ENCODE measurements around the gene TEN1. TPM values are rescaled to one million over a fixed set of nuclear protein-coding genes. Genes with fewer than 3 reads are reported as not detected.

TEN1 gene
- total and polyA plus RNA-seq, 8 donors: 14.2 to 121 (median 37.1) TPM; not detected in 1

GRCh38 chr17:75983501-75984181 is 4.6 kb downstream of the TEN1 start:
- peak; percentile 56 to 85 for DNase-seq
- no peaks in the 10 kb centered on the region for H3K9me3 ChIP-seq
- H3K4me3 ChIP-seq: no peak overlapping the region
- peaks cover 14 to 51% (median 29%) of the 10 kb centered on the region in 4 donors for H3K4me1 ChIP-seq
- peaks cover 0 to 11% (median 5%) of the 10 kb centered on the region in 4 donors for H3K36me3 ChIP-seq
- peak overlapping the region; percentile 29 to 71 (median 49) for H3K27ac ChIP-seq
- H3K27me3 ChIP-seq: no peaks in the 10 kb centered on the region
- TF ChIP-seq POLR2AphosphoS5 (IDR thresholded peaks at IDR 0.05): peak in 2 of 3 donors; percentile 21 to 64
- no peak for TF ChIP-seq EP300 (IDR thresholded peaks at IDR 0.05)
- WGBS, 5 donors: 30 to 46% (median 38%) methylated on average over 6 of the region's 6 CpGs
- intact Hi-C loops (cut with DNase I; ENCODE audit: low total_unique reads): no loop called here

- Histone ChIP-seq H3K4me1 (peaks cover 4 to 39% (median 20%) of the 10 kb centered on the region in 4 donors), H3K36me3 (peaks cover 0 to 22% (median 14%) of the 10 kb centered on the region in 4 donors), H3K4me3 (no peak overlapping the region), H3K27me3 (no peaks in the 10 kb centered on the region), H3K27ac (no peak overlapping the region), H3K9me3 (no peaks in the 10 kb centered on the region)
- WGBS, 5 donors: 90 to 96% (median 94%) methylated on average over 4 of the region's 4 CpGs
- DNase-seq: no peak
- intact Hi-C loops (cut with DNase I; ENCODE audit: low total_unique reads): no loop called here
- no peak for TF ChIP-seq POLR2A (IDR thresholded peaks at IDR 0.05)
- no peak for TF ChIP-seq CTCF (IDR thresholded peaks at IDR 0.05)
- TF ChIP-seq EP300 (IDR thresholded peaks at IDR 0.05): no peak
- no peak for TF ChIP-seq POLR2AphosphoS5 (IDR thresholded peaks at IDR 0.05)
Observed at GRCh38 chr17:75985986-75986385, 6.9 kb downstream of the TEN1 start.

- no peak for TF ChIP-seq POLR2AphosphoS5 (IDR thresholded peaks at IDR 0.05)
- TF ChIP-seq CTCF (IDR thresholded peaks at IDR 0.05): no peak
- no peak for TF ChIP-seq EP300 (IDR thresholded peaks at IDR 0.05)
- no peak for TF ChIP-seq POLR2A (IDR thresholded peaks at IDR 0.05)
Observed at GRCh38 chr17:75987041-75987440, 8.0 kb downstream of the TEN1 start.

GRCh38 chr17:75991396-75991795 is 12.4 kb downstream of the TEN1 start:
- intact Hi-C loops (cut with DNase I; ENCODE audit: low total_unique reads): no loop called here

More at GRCh38 chr17:75987041-75987440, 8.0 kb downstream of the TEN1 start:
- intact Hi-C loops (cut with DNase I; ENCODE audit: low total_unique reads): no loop called here
- Histone ChIP-seq H3K27me3 (no peaks in the 10 kb centered on the region), H3K4me1 (peaks cover 4 to 28% (median 16%) of the 10 kb centered on the region in 4 donors), H3K36me3 (peaks cover 0 to 33% (median 24%) of the 10 kb centered on the region in 4 donors), H3K9me3 (no peaks in the 10 kb centered on the region), H3K4me3 (no peak overlapping the region), H3K27ac (no peak overlapping the region)
- no peak for DNase-seq
- WGBS, 5 donors: 70 to 82% (median 71%) methylated on average over 4 of the region's 4 CpGs

More at GRCh38 chr17:75991396-75991795, 12.4 kb downstream of the TEN1 start:
- 92 to 98% (median 94%) methylated on average over 8 to 9 of the region's 9 CpGs for WGBS, 5 donors
- H3K4me1 ChIP-seq: peaks cover 0 to 7% (median under 1%) of the 10 kb centered on the region in 4 donors
- no peak overlapping the region for H3K4me3 ChIP-seq
- no peak overlapping the region for H3K27ac ChIP-seq
- H3K27me3 ChIP-seq: no peaks in the 10 kb centered on the region
- H3K36me3 ChIP-seq: peaks cover 11 to 69% (median 52%) of the 10 kb centered on the region in 4 donors
- H3K9me3 ChIP-seq: no peaks in the 10 kb centered on the region
- DNase-seq: no peak
- TF ChIP-seq POLR2AphosphoS5 (IDR thresholded peaks at IDR 0.05) (no peak), CTCF (IDR thresholded peaks at IDR 0.05) (no peak), POLR2A (IDR thresholded peaks at IDR 0.05) (no peak), EP300 (IDR thresholded peaks at IDR 0.05) (no peak)

Data from stomach (tissue), 9 donors.